Neural progenitor cell (in vitro differentiated cells): ENCODE measurements around the gene INPP4B. TPM values are rescaled to one million over a fixed set of nuclear protein-coding genes. Genes with fewer than 3 reads are reported as not detected.

Source experiments
- DNase-seq: peaks from one replicate; pipeline ENCODE4 v3.0.0-alpha.2; 2016; ENCODE audit warnings: low spot score
- H2AFZ ChIP-seq: fragments of 200-600 bp; sonication (generic); replicated peaks from 2 replicates; pipeline ENCODE4 v1.6.1; 2016; ENCODE audit warnings: antibody characterized with exemption
- H3F3A ChIP-seq: fragments of 200-600 bp; sonication (generic); 2 replicates; pipeline ENCODE4 v1.6.1; 2016; ENCODE audit warnings: antibody characterized with exemption, low read depth
- H3K27ac ChIP-seq: fragments of 200-600 bp; sonication (generic); 2 replicates; pipeline ENCODE4 v1.5.1; 2016; ENCODE audit warnings: mild to moderate bottlenecking
- H3K27me3 ChIP-seq: fragments of 200-600 bp; sonication (generic); 2 replicates; pipeline ENCODE4 v1.6.1; 2016; ENCODE audit warnings: mild to moderate bottlenecking, moderate library complexity
- H3K36me3 ChIP-seq: fragments of 200-600 bp; sonication (generic); 2 replicates; pipeline ENCODE4 v1.5.1; 2016
- H3K4me1 ChIP-seq: fragments of 200-600 bp; sonication (generic); 2 replicates; pipeline ENCODE4 v1.6.1; 2016; ENCODE audit warnings: mixed run types
- H3K4me2 ChIP-seq: fragments of 200-600 bp; sonication (generic); 2 replicates; pipeline ENCODE4 v1.6.1; 2016
- H3K4me3 ChIP-seq: fragments of 200-600 bp; sonication (generic); 2 replicates; pipeline ENCODE4 v1.5.1; 2016
- H3K79me2 ChIP-seq: fragments of 200-600 bp; sonication (generic); 2 replicates; pipeline ENCODE4 v1.6.1; 2016; ENCODE audit warnings: low read depth
- H3K9ac ChIP-seq: fragments of 200-600 bp; sonication (generic); 2 replicates; pipeline ENCODE4 v1.6.1; 2016
- H3K9me3 ChIP-seq: fragments of 200-600 bp; sonication (generic); 2 replicates; pipeline ENCODE4 v1.5.1; 2016; ENCODE audit warnings: low read depth
- H4K20me1 ChIP-seq: fragments of 200-600 bp; sonication (generic); 2 replicates; pipeline ENCODE4 v1.6.1; 2016; ENCODE audit warnings: low read depth
- H3K27ac Mint-ChIP-seq: 3 replicates; pipeline ENCODE4 v1.8.0; 2021; ENCODE audit warnings: mixed read lengths
- H3K27me3 Mint-ChIP-seq: 2 replicates; pipeline ENCODE4 v1.8.0; 2022; ENCODE audit warnings: low read depth, mild to moderate bottlenecking, inconsistent platforms, moderate library complexity, mixed read lengths; ENCODE audit not compliant: insufficient read depth
- H3K36me3 Mint-ChIP-seq: 3 replicates; pipeline ENCODE4 v1.8.0; 2021; ENCODE audit warnings: mixed read lengths
- H3K4me1 Mint-ChIP-seq: 3 replicates; pipeline ENCODE4 v1.8.0; 2021; ENCODE audit warnings: mixed read lengths
- H3K4me3 Mint-ChIP-seq: 3 replicates; pipeline ENCODE4 v1.8.0; 2021; ENCODE audit warnings: mild to moderate bottlenecking, moderate library complexity, mixed read lengths
- H3K9me3 Mint-ChIP-seq: 3 replicates; pipeline ENCODE4 v1.8.0; 2020; ENCODE audit warnings: mixed read lengths
- EZH2 ChIP-seq: fragments of 200-600 bp; sonication (generic); IDR thresholded peaks from 2 replicates; pipeline ENCODE4 v1.6.1; 2017; ENCODE audit warnings: antibody characterized with exemption, mild to moderate bottlenecking, moderate library complexity
- EZH2phosphoT487 ChIP-seq: fragments of 200-600 bp; sonication (generic); IDR thresholded peaks from 2 replicates; pipeline ENCODE4 v1.6.1; 2017; ENCODE audit warnings: antibody characterized with exemption
- total RNA-seq: library from RNA; depleted of rRNA; stranded (reverse); fragments of >200 nt; gene quantifications from 2 replicates; pipeline ENCODE4 v1.2.3, GENCODE V29; 2015; ENCODE audit warnings: low replicate concordance
- TF ChIP-seq, protein P1 (sequence below): fragments of 200-600 bp; sonication (generic); IDR thresholded peaks from 2 replicates; pipeline ENCODE4 v1.5.1; 2017; ENCODE audit warnings: antibody characterized with exemption, mild to moderate bottlenecking

Gene INPP4B
- total RNA-seq, 1 donor from 2014 or later: 1.3 TPM

DNA sequence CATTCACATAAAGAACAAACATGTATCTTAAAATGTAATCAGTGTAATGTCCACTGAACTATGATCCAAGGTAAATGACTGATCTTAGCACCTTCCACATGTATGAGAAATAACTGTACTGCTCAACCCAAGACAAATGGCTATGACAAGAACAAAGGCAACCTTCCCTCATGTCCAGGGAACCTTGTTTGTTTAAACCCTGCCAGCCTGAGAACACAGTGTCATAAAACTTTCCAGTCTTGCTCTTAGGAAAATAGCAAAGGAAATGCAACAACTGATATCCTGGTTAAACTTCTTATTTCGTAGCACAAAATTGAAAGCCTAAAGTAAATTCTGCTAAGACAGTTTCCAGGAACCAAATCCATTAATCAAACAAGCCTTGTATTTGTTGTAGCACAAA, 715.4 kb downstream of the INPP4B start:
- DNase-seq: no peak
- Histone ChIP-seq H3K27me3 (no peaks in the 10 kb centered on the region), H4K20me1 (no peaks in the 10 kb centered on the region), H3K36me3 (no peaks in the 10 kb centered on the region), H3K9me3 (no peaks in the 10 kb centered on the region), H3K4me3 (no peak overlapping the region), H2AFZ (no peak overlapping the region), H3K4me1 (no peaks in the 10 kb centered on the region), H3K27ac (no peak overlapping the region), H3K9ac (no peak overlapping the region), H3K4me2 (no peak overlapping the region), H3K79me2 (no peaks in the 10 kb centered on the region), H3F3A (no peaks in the 10 kb centered on the region)
- H3K4me3 Mint-ChIP-seq: no peak overlapping the region
- TF ChIP-seq EZH2phosphoT487: no peak
- no peak for TF ChIP-seq EZH2
- TF ChIP-seq, protein P1, sequence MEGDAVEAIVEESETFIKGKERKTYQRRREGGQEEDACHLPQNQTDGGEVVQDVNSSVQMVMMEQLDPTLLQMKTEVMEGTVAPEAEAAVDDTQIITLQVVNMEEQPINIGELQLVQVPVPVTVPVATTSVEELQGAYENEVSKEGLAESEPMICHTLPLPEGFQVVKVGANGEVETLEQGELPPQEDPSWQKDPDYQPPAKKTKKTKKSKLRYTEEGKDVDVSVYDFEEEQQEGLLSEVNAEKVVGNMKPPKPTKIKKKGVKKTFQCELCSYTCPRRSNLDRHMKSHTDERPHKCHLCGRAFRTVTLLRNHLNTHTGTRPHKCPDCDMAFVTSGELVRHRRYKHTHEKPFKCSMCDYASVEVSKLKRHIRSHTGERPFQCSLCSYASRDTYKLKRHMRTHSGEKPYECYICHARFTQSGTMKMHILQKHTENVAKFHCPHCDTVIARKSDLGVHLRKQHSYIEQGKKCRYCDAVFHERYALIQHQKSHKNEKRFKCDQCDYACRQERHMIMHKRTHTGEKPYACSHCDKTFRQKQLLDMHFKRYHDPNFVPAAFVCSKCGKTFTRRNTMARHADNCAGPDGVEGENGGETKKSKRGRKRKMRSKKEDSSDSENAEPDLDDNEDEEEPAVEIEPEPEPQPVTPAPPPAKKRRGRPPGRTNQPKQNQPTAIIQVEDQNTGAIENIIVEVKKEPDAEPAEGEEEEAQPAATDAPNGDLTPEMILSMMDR: no peak
- no peaks in the 10 kb centered on the region for H3K9me3 Mint-ChIP-seq
- no peak overlapping the region for H3K27ac Mint-ChIP-seq
- H3K4me1 Mint-ChIP-seq: no peaks in the 10 kb centered on the region
- no peaks in the 10 kb centered on the region for H3K36me3 Mint-ChIP-seq
- no peaks in the 10 kb centered on the region for H3K27me3 Mint-ChIP-seq

DNA sequence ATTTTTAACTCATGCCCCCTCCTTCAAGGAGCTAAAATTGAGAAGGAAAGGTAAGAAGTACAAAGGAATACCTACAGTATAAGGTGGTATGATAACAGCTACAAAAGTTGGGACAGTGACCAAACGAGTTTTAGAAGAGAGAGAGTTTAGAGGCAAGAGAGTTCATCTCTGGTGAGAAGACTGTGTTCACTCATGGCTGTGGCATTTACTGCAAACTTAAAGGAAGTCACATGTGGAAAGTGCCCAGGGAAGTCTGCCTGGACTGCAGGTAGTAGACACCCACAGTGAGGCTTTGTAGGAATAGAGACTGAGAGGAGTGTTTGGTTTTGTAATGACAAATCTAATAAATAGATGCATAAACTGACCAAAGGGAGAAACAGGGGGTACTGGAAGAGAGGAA, 716.2 kb downstream of the INPP4B start:
- no peaks in the 10 kb centered on the region for H3K4me1 Mint-ChIP-seq
- no peaks in the 10 kb centered on the region for H3K36me3 ChIP-seq
- no peak overlapping the region for H3K4me2 ChIP-seq
- no peaks in the 10 kb centered on the region for H3K4me1 ChIP-seq
- H4K20me1 ChIP-seq: no peaks in the 10 kb centered on the region
- no peaks in the 10 kb centered on the region for H3F3A ChIP-seq
- no peaks in the 10 kb centered on the region for H3K79me2 ChIP-seq
- no peak overlapping the region for H3K9ac ChIP-seq
- H3K9me3 ChIP-seq: no peaks in the 10 kb centered on the region
- no peak overlapping the region for H2AFZ ChIP-seq
- TF ChIP-seq EZH2phosphoT487 (no peak), EZH2 (no peak)
- TF ChIP-seq, protein P1: no peak
- no peaks in the 10 kb centered on the region for H3K36me3 Mint-ChIP-seq
- H3K27ac Mint-ChIP-seq: no peak overlapping the region
- H3K4me3 ChIP-seq: no peak overlapping the region
- H3K27ac ChIP-seq: no peak overlapping the region
- no peak overlapping the region for H3K4me3 Mint-ChIP-seq
- H3K27me3 Mint-ChIP-seq: peaks cover 1% of the 10 kb centered on the region
- H3K27me3 ChIP-seq: no peaks in the 10 kb centered on the region
- H3K9me3 Mint-ChIP-seq: no peaks in the 10 kb centered on the region
- no peak for DNase-seq

DNA sequence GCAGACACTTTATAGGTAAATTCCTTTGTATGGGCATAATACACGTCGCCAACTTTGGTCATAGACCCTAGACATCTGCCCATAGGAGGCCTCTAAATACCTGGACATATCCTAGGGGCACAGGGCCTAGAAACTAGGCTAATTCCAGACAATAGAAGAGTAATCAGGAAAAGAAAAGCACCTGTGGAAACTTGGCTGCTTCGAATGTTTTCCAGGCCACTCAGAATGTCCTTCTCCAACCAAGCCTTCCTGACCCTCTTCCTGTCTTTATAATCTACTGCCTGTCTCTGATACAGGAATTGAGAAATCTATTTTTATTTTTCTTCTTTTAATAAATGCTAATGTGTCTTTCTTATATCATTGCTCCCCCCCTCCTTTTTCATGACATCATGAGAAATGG, 716.6 kb downstream of the INPP4B start:
- no peaks in the 10 kb centered on the region for H3K4me1 ChIP-seq
- Mint-ChIP-seq H3K4me1 (no peaks in the 10 kb centered on the region), H3K4me3 (no peak overlapping the region), H3K27ac (no peak overlapping the region), H3K36me3 (no peaks in the 10 kb centered on the region), H3K27me3 (peaks cover 2% of the 10 kb centered on the region), H3K9me3 (no peaks in the 10 kb centered on the region)
- H4K20me1 ChIP-seq: no peaks in the 10 kb centered on the region
- H3K36me3 ChIP-seq: no peaks in the 10 kb centered on the region
- no peak overlapping the region for H3K9ac ChIP-seq
- no peak overlapping the region for H3K4me2 ChIP-seq
- TF ChIP-seq EZH2phosphoT487 (no peak), EZH2 (no peak)
- TF ChIP-seq, protein P1: no peak
- no peaks in the 10 kb centered on the region for H3K79me2 ChIP-seq
- no peaks in the 10 kb centered on the region for H3F3A ChIP-seq
- no peaks in the 10 kb centered on the region for H3K9me3 ChIP-seq
- H3K27me3 ChIP-seq: no peaks in the 10 kb centered on the region
- no peak overlapping the region for H2AFZ ChIP-seq
- no peak overlapping the region for H3K27ac ChIP-seq
- no peak for DNase-seq
- no peak overlapping the region for H3K4me3 ChIP-seq

DNA sequence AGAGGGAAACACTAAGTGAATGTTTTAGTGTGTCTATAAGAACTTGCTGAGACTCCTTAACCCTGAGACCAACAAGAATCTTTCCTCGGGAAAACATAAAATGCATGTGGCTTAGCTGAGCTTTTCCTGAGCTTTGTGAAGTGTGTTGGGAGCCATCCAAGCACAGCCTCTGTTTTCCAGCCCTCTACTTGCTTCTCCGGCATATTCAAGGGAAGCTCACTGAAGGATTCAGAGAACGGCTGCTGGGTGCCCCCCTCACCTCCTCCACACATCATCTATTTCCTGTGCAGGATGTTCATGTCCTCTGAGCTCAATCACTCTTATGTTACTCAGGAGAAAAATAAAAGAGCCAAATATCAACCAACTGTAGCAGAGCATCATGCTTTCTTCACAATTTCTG, 717.6 kb downstream of the INPP4B start:
- Mint-ChIP-seq H3K27ac (no peak overlapping the region), H3K27me3 (peaks cover 2% of the 10 kb centered on the region), H3K9me3 (no peaks in the 10 kb centered on the region), H3K36me3 (no peaks in the 10 kb centered on the region), H3K4me1 (no peaks in the 10 kb centered on the region), H3K4me3 (no peak overlapping the region)
- no peaks in the 10 kb centered on the region for H3F3A ChIP-seq
- H3K27ac ChIP-seq: no peak overlapping the region
- H3K9me3 ChIP-seq: no peaks in the 10 kb centered on the region
- DNase-seq: no peak
- H3K36me3 ChIP-seq: no peaks in the 10 kb centered on the region
- H3K79me2 ChIP-seq: no peaks in the 10 kb centered on the region
- no peaks in the 10 kb centered on the region for H4K20me1 ChIP-seq
- H2AFZ ChIP-seq: no peak overlapping the region
- no peak overlapping the region for H3K9ac ChIP-seq
- no peak overlapping the region for H3K4me3 ChIP-seq
- no peak overlapping the region for H3K4me2 ChIP-seq
- H3K27me3 ChIP-seq: no peaks in the 10 kb centered on the region
- TF ChIP-seq, protein P1: no peak
- TF ChIP-seq EZH2phosphoT487: no peak
- no peak for TF ChIP-seq EZH2
- no peaks in the 10 kb centered on the region for H3K4me1 ChIP-seq
